Endothelial cell of umbilical vein (primary cell): ENCODE measurements around the gene TOGARAM2. TPM values are rescaled to one million over a fixed set of nuclear protein-coding genes. Genes with fewer than 3 reads are reported as not detected.

Source experiments
- BruUV-seq: library from RNA; stranded (reverse); fragments of 400-500 nt; replicated peaks from 2 replicates; lab custom pipeline; 2021; lab: Mats Ljungman, UMichigan
- CTCF ChIA-PET: fragments of 300-600, 350-600 bp; sonication (Branson Sonifier 250); formaldehyde crosslinking; loops from one replicate; lab custom pipeline; 2021; ENCODE audit warnings: antibody characterized with exemption, inconsistent platforms; lab: Charles Lee
- POLR2A ChIA-PET: fragments of 300-600, 350-600 bp; sonication (Branson Sonifier 250); formaldehyde crosslinking; loops from one replicate; lab custom pipeline; 2021; ENCODE audit warnings: antibody characterized with exemption, inconsistent platforms; lab: Charles Lee
- DNase-seq: peaks from one replicate; pipeline ENCODE4 v3.0.0-alpha.2; 2011; ENCODE audit warnings: low read depth, low spot score
- FAIRE-seq: peaks from 2 replicates; lab custom pipeline; 2011; peaks lifted over from hg19 to GRCh38; lab: Jason Lieb, UNC
- H2AFZ ChIP-seq: 2 replicates; pipeline ENCODE4 v1.6.0; 2012; ENCODE audit warnings: low read depth, low read length, control low read depth, inconsistent platforms
- H3K27ac ChIP-seq: 2 replicates; pipeline ENCODE4 v1.5.1; 2011; ENCODE audit warnings: low read depth, mild to moderate bottlenecking, control low read depth, low read length, moderate library complexity; ENCODE audit not compliant: insufficient read depth
- H3K27me3 ChIP-seq, 2 experiments: 2 replicates each; pipeline versions ENCODE4 v1.6.0 to v1.6.1; 2011; ENCODE audit warnings: low read length in 2 of 2, mixed read lengths in 1 of 2; ENCODE audit not compliant: control insufficient read depth in 2 of 2, insufficient read depth in 2 of 2
- H3K36me3 ChIP-seq, 2 experiments: 2 replicates in 1 of 2; 3 replicates in 1 of 2; pipeline ENCODE4 v1.5.1; 2011; ENCODE audit warnings: low read length in 2 of 2, mild to moderate bottlenecking in 1 of 2, moderate library complexity in 1 of 2; ENCODE audit not compliant: control insufficient read depth in 2 of 2, insufficient read depth in 2 of 2; ENCODE audit errors: extremely low read depth in 1 of 2
- H3K4me1 ChIP-seq: 3 replicates; pipeline ENCODE4 v1.5.1; 2011; ENCODE audit warnings: mild to moderate bottlenecking, low read length; ENCODE audit not compliant: control insufficient read depth, insufficient read depth; ENCODE audit errors: extremely low read depth
- H3K4me2 ChIP-seq: 2 replicates; pipeline ENCODE4 v1.6.1; 2011; ENCODE audit warnings: low read length, control low read depth, mixed read lengths; ENCODE audit not compliant: insufficient read depth
- H3K4me3 ChIP-seq, 3 experiments: fragments of 200-600 bp in 1 of 3; sonication (generic), shearing (Covaris generic) in 1 of 3; replicated peaks in 1 of 3; 2 replicates each; pipeline ENCODE4 v1.5.1; 2011 to 2016; ENCODE audit warnings: control low read depth in 3 of 3, low read length in 3 of 3, mild to moderate bottlenecking in 2 of 3, inconsistent platforms in 1 of 3, low read depth in 1 of 3, moderate library complexity in 1 of 3; ENCODE audit not compliant: insufficient read depth in 1 of 3
- H3K79me2 ChIP-seq: 2 replicates; pipeline ENCODE4 v1.6.0; 2012; ENCODE audit warnings: low read length, inconsistent platforms; ENCODE audit not compliant: control insufficient read depth, insufficient read depth
- H3K9ac ChIP-seq: replicated peaks from 2 replicates; pipeline ENCODE3; 2011; ENCODE audit warnings: low read length, control low read depth; ENCODE audit not compliant: insufficient read depth; ENCODE audit errors: extremely low read depth
- H3K9me1 ChIP-seq: replicated peaks from 3 replicates; pipeline ENCODE4 v1.6.0; 2011; ENCODE audit warnings: mild to moderate bottlenecking, low read length; ENCODE audit not compliant: control insufficient read depth, insufficient read depth; ENCODE audit errors: extremely low read depth
- H3K9me3 ChIP-seq: replicated peaks from 2 replicates; pipeline ENCODE4 v1.5.1; 2012; ENCODE audit warnings: low read length, inconsistent platforms; ENCODE audit not compliant: control insufficient read depth, insufficient read depth
- H4K20me1 ChIP-seq: replicated peaks from 2 replicates; pipeline ENCODE3; 2011; ENCODE audit warnings: mild to moderate bottlenecking, low read length; ENCODE audit not compliant: control insufficient read depth, insufficient read depth; ENCODE audit errors: extremely low read depth
- CTCF ChIP-seq, 2 donors: IDR thresholded peaks; 1 replicate in 1 of 2; 2 replicates in 1 of 2; pipeline ENCODE4 v1.5.1; 2011; ENCODE audit warnings: low read length in 2 of 2, mild to moderate bottlenecking in 2 of 2, moderate library complexity in 2 of 2, control low read depth in 1 of 2, inconsistent platforms in 1 of 2, low read depth in 1 of 2; ENCODE audit not compliant: insufficient read depth in 1 of 2; ENCODE audit errors: extremely low read depth in 1 of 2
- EZH2 ChIP-seq: IDR thresholded peaks from 2 replicates; pipeline ENCODE4 v1.6.1; 2012; ENCODE audit warnings: borderline replicate concordance, low read depth, mild to moderate bottlenecking, moderate library complexity, low read length, inconsistent platforms; ENCODE audit not compliant: severe bottlenecking
- FOS ChIP-seq: IDR thresholded peaks from 2 replicates; pipeline ENCODE4 v1.6.1; 2011; ENCODE audit warnings: mild to moderate bottlenecking, low read length, moderate library complexity, borderline replicate concordance; ENCODE audit not compliant: insufficient read depth
- GATA2 ChIP-seq: IDR thresholded peaks from 2 replicates; pipeline ENCODE4 v1.7.0; 2011; ENCODE audit warnings: low read depth, mild to moderate bottlenecking, moderate library complexity, mixed read lengths, low read length; ENCODE audit not compliant: insufficient read length, insufficient read depth
- JUN ChIP-seq: IDR thresholded peaks from 2 replicates; pipeline ENCODE4 v1.6.1; 2011; ENCODE audit warnings: borderline replicate concordance, low read depth; ENCODE audit not compliant: insufficient read length, insufficient read depth
- MAX ChIP-seq: IDR thresholded peaks from 2 replicates; pipeline ENCODE4 v1.6.1; 2011; ENCODE audit not compliant: insufficient read depth, insufficient read length
- MYC ChIP-seq: IDR thresholded peaks from one replicate; pipeline ENCODE4 v1.6.1; 2011; ENCODE audit warnings: mild to moderate bottlenecking, low read depth, low read length
- POLR2A ChIP-seq: IDR thresholded peaks from 2 replicates; pipeline ENCODE4 v1.6.1; 2012; ENCODE audit warnings: low read depth, mild to moderate bottlenecking, control low read depth, low read length
- POLR2AphosphoS5 ChIP-seq: IDR thresholded peaks from 2 replicates; pipeline ENCODE4 v1.6.1; 2012; ENCODE audit warnings: low read depth, mild to moderate bottlenecking, control low read depth, low read length, moderate library complexity; ENCODE audit not compliant: insufficient read depth
- dilution Hi-C: fragments of 300-500 bp; cut with MboI; formaldehyde crosslinking; loops from one replicate; pipeline ENCODE4 v1.15.0; 2019; ENCODE audit warnings: low sequenced_read_pairs; ENCODE audit not compliant: extremely low pct_ligation_motif_present
- intact Hi-C: fragments of 100-400 bp; cut with micrococcal nuclease; formaldehyde crosslinking; loops from one replicate; pipeline ENCODE4 v1.10.0; 2022
- polyA plus RNA-seq, 4 experiments: library from polyadenylated mRNA; depleted of rRNA in 3 of 4; stranded (reverse) in 3 of 4; unstranded in 1 of 4; fragments of >200 nt; gene quantifications; 2 replicates each; pipeline versions ENCODE4 v1.2.1 to v1.2.3, GENCODE V29; 2011 to 2012; ENCODE audit warnings: missing spikeins in 1 of 4
- total RNA-seq: library from RNA; stranded (reverse); gene quantifications from 2 replicates; pipeline ENCODE4 v1.2.3, GENCODE V29; 2021

TOGARAM2 gene
- total and polyA plus RNA-seq, 2 donors (not counting 3 experiments of a cell fraction or from before 2014, with no cell fraction given) = not detected

- ChIA-PET CTCF (interaction anchor here (0.8 to 1.1 kb wide), 2 partner anchors 11 to 14 kb away, joined by 3 read pairs; no protein-coding TSS in a partner anchor), POLR2A (no interaction called here)
- no peak overlapping the region for H2AFZ ChIP-seq
- FAIRE-seq = no peak
- DNase-seq = no peak
- dilution Hi-C loops = no loop called here
- TF ChIP-seq FOS (no peak), POLR2A (no peak), GATA2 (no peak), MYC (no peak), EZH2 (no peak)
- H3K9ac ChIP-seq = no peak overlapping the region
- H4K20me1 ChIP-seq = no peaks in the 10 kb centered on the region
- H3K27me3 ChIP-seq = no peaks in the 10 kb centered on the region
- no peaks in the 10 kb centered on the region for H3K9me1 ChIP-seq
- no peak overlapping the region for H3K4me2 ChIP-seq
- no peaks in the 10 kb centered on the region for H3K79me2 ChIP-seq
- no peaks in the 10 kb centered on the region for H3K4me1 ChIP-seq
- H3K36me3 ChIP-seq = no peaks in the 10 kb centered on the region
- H3K4me3 ChIP-seq = no peak overlapping the region
- intact Hi-C loops = no loop called here
- H3K9me3 ChIP-seq = no peaks in the 10 kb centered on the region
- H3K27ac ChIP-seq = no peak overlapping the region
- no TSS peak for BruUV-seq
These were observed 1.3 kb upstream of the TOGARAM2 start for GRCh38 chr2:28979576-28980366.

- POLR2A ChIA-PET = no interaction called here
- Histone ChIP-seq H4K20me1 (no peaks in the 10 kb centered on the region), H2AFZ (no peak overlapping the region), H3K27ac (no peak overlapping the region), H3K27me3 (no peaks in the 10 kb centered on the region), H3K4me1 (no peaks in the 10 kb centered on the region), H3K4me2 (no peak overlapping the region), H3K9me1 (no peaks in the 10 kb centered on the region), H3K4me3 (no peak overlapping the region), H3K36me3 (no peaks in the 10 kb centered on the region), H3K9me3 (no peaks in the 10 kb centered on the region), H3K79me2 (no peaks in the 10 kb centered on the region), H3K9ac (no peak overlapping the region)
- FAIRE-seq = no peak
- TF ChIP-seq EZH2 = no peak
- no peak for TF ChIP-seq CTCF (IDR thresholded peaks at IDR 0.05; ENCODE audit: extremely low read depth in 1 of 2, insufficient read depth in 1 of 2, low read depth in 1 of 2, low read length in 2 of 2)
- no peak for TF ChIP-seq POLR2AphosphoS5
- TF ChIP-seq JUN = no peak
- TF ChIP-seq MAX = no peak
- no peak for TF ChIP-seq FOS
- no peak for TF ChIP-seq MYC
- TF ChIP-seq GATA2 = no peak
- no peak for TF ChIP-seq POLR2A
- no TSS peak for BruUV-seq
- intact Hi-C loops = no loop called here
- dilution Hi-C loops = no loop called here
- no peak for DNase-seq
- CTCF ChIA-PET = no interaction called here
These were observed 606 bp upstream of the TOGARAM2 start for GRCh38 chr2:28980368-28981015.
